ENCODE results near the gene CLNS1A. TPM values are rescaled to one million over a fixed set of nuclear protein-coding genes. Genes with fewer than 3 reads are reported as not detected.

The CLNS1A gene
- total RNA-seq, 1 donor from 2014 or later: 93.4 TPM

Other genes with a start within 250 kb of the CLNS1A start
- 20.2 TPM for gene PAK1, start 163.7 kb downstream of the CLNS1A start, total RNA-seq (ENCODE audit: insufficient read depth, low replicate concordance)
- gene AQP11, start 47.8 kb downstream of the CLNS1A start, total RNA-seq (ENCODE audit: insufficient read depth, low replicate concordance): 4.1 TPM
- gene RSF1, start 182.9 kb upstream of the CLNS1A start, total RNA-seq (ENCODE audit: insufficient read depth, low replicate concordance): 65.2 TPM
- gene AAMDC, start 183.3 kb upstream of the CLNS1A start, total RNA-seq (ENCODE audit: insufficient read depth, low replicate concordance): 16.1 TPM